Esophagus squamous epithelium (tissue), 5 donors: Measurements from ENCODE around the gene HMCN1. TPM values are rescaled to one million over a fixed set of nuclear protein-coding genes. Genes with fewer than 3 reads are reported as not detected.

Experiments
- DNase-seq: peaks from one replicate; lab custom pipeline; 2025; lab: John Stamatoyannopoulos, UW
- H3K27ac ChIP-seq, 4 donors: fragments of 200-600 bp; sonication (generic); one replicate each; pipeline ENCODE4 v1.5.1; 2016 to 2019; ENCODE audit warnings: mild to moderate bottlenecking in 1 of 4
- H3K27me3 ChIP-seq, 4 donors: fragments of 200-600 bp; sonication (generic); 1 replicate in 3 of 4; 2 replicates in 1 of 4; pipeline versions ENCODE4 v1.5.1 to v1.6.0; 2017 to 2021; ENCODE audit warnings: antibody characterized with exemption in 1 of 4
- H3K36me3 ChIP-seq, 3 donors: fragments of 200-600 bp; sonication (generic); one replicate each; pipeline ENCODE4 v1.5.1; 2016 to 2019
- H3K4me1 ChIP-seq, 3 donors: fragments of 200-600 bp; sonication (generic); one replicate each; pipeline ENCODE4 v1.5.1; 2017 to 2019
- H3K4me3 ChIP-seq, 4 donors: fragments of 200-600 bp; sonication (generic); 1 replicate in 3 of 4; 2 replicates in 1 of 4; pipeline ENCODE4 v1.5.1; 2016 to 2019; ENCODE audit warnings: mild to moderate bottlenecking in 2 of 4, moderate library complexity in 1 of 4
- H3K9me3 ChIP-seq, 3 donors: fragments of 200-600 bp; sonication (generic); one replicate each; pipeline ENCODE4 v1.5.1; 2016 to 2019
- CTCF ChIP-seq, 6 experiments: fragments of 450-650 bp in 4 of 6; fragments of 200-600 bp in 2 of 6; sonication (generic) in 2 of 6; IDR thresholded peaks; one replicate each; pipeline ENCODE4 v1.5.1; 2016 to 2019; ENCODE audit warnings: antibody characterized with exemption in 6 of 6, mild to moderate bottlenecking in 4 of 6, moderate library complexity in 4 of 6
- POLR2A ChIP-seq, 4 donors: fragments of 450-650 bp; IDR thresholded peaks; one replicate each; pipeline ENCODE4 v1.6.1; 2017; ENCODE audit warnings: antibody characterized with exemption in 4 of 4, mild to moderate bottlenecking in 4 of 4, moderate library complexity in 3 of 4
- WGBS, 2 donors: methylation state at CpG; one replicate each; pipeline ENCODE4 v1.1.5; 2018; 5-methylcytosine and 5-hydroxymethylcytosine counted together
- intact Hi-C: fragments of 100-400 bp; cut with DNase I; formaldehyde crosslinking; loops from one replicate; pipeline ENCODE4 v1.15.0; 2022
- total RNA-seq, 4 donors: library from RNA; depleted of rRNA; stranded (reverse); fragments of >200 nt; gene quantifications; one replicate each; pipeline ENCODE4 v1.1.0, GENCODE V29; 2016
- donor health status: DM: yes; HTN: yes; CAD: no.

HMCN1 gene
- total RNA-seq, 4 donors from 2014 or later, result 0.49 to 6.7 (median 3.3) TPM

- Histone ChIP-seq H3K4me1 (no peaks in the 10 kb centered on the region), H3K4me3 (no peak overlapping the region), H3K27ac (no peak overlapping the region), H3K27me3 (no peaks in the 10 kb centered on the region), H3K36me3 (no peaks in the 10 kb centered on the region), H3K9me3 (no peaks in the 10 kb centered on the region)
- no peak for TF ChIP-seq CTCF (IDR thresholded peaks at IDR 0.05)
- TF ChIP-seq POLR2A (IDR thresholded peaks at IDR 0.05), result no peak
- no peak for DNase-seq
- intact Hi-C loops, result no loop called here
- 59% methylated on average over 1 of the region's 1 CpG for WGBS, 2 donors
These were observed 89.9 kb downstream of the HMCN1 start for GRCh38 chr1:185824106-185824505.

- TF ChIP-seq POLR2A (IDR thresholded peaks at IDR 0.05) (no peak), CTCF (IDR thresholded peaks at IDR 0.05) (no peak)
- intact Hi-C loops, result no loop called here
- no peaks in the 10 kb centered on the region for H3K36me3 ChIP-seq
- DNase-seq, result no peak
- H3K27ac ChIP-seq, result no peak overlapping the region
- no peaks in the 10 kb centered on the region for H3K4me1 ChIP-seq
- no peaks in the 10 kb centered on the region for H3K9me3 ChIP-seq
- H3K4me3 ChIP-seq, result no peak overlapping the region
- 67 to 70% methylated on average over 1 of the region's 1 CpG for WGBS, 2 donors
- no peaks in the 10 kb centered on the region for H3K27me3 ChIP-seq
These were observed 91.4 kb downstream of the HMCN1 start for GRCh38 chr1:185825556-185825955.

GRCh38 chr1:185834371-185834905 is 100.2 kb downstream of the HMCN1 start:
- 51 to 55% methylated on average over 2 of the region's 2 CpGs for whole genome bisulfite sequencing, 2 donors
- Histone ChIP-seq H3K4me1 (no peaks in the 10 kb centered on the region), H3K27ac (no peak overlapping the region), H3K36me3 (no peaks in the 10 kb centered on the region), H3K4me3 (no peak overlapping the region), H3K27me3 (no peaks in the 10 kb centered on the region), H3K9me3 (no peaks in the 10 kb centered on the region)
- DNase-seq, result no peak
- TF ChIP-seq CTCF (IDR thresholded peaks at IDR 0.05), result no peak
- TF ChIP-seq POLR2A (IDR thresholded peaks at IDR 0.05), result no peak
- intact Hi-C loops, result no loop called here

- H3K27me3 ChIP-seq, result no peaks in the 10 kb centered on the region
These were observed 101.0 kb downstream of the HMCN1 start for GRCh38 chr1:185835191-185835590.

GRCh38 chr1:185837711-185838110 is 103.5 kb downstream of the HMCN1 start:
- 60 to 71% methylated on average over 1 of the region's 1 CpG for WGBS, 2 donors
- Histone ChIP-seq H3K36me3 (no peaks in the 10 kb centered on the region), H3K27me3 (no peaks in the 10 kb centered on the region), H3K4me3 (no peak overlapping the region), H3K9me3 (no peaks in the 10 kb centered on the region), H3K4me1 (no peaks in the 10 kb centered on the region), H3K27ac (no peak overlapping the region)
- DNase-seq, result no peak
- TF ChIP-seq CTCF (IDR thresholded peaks at IDR 0.05) (no peak), POLR2A (IDR thresholded peaks at IDR 0.05) (no peak)
- intact Hi-C loops, result no loop called here

More at GRCh38 chr1:185835191-185835590, 101.0 kb downstream of the HMCN1 start:
- no peak for TF ChIP-seq POLR2A (IDR thresholded peaks at IDR 0.05)
- no peak for TF ChIP-seq CTCF (IDR thresholded peaks at IDR 0.05)
- WGBS, 2 donors, result 62 to 90% methylated on average over 1 of the region's 1 CpG
- intact Hi-C loops, result no loop called here
- Histone ChIP-seq H3K9me3 (no peaks in the 10 kb centered on the region), H3K4me1 (no peaks in the 10 kb centered on the region), H3K4me3 (no peak overlapping the region), H3K27ac (no peak overlapping the region), H3K36me3 (no peaks in the 10 kb centered on the region)
- no peak for DNase-seq
